Panc1 (cell line): ENCODE measurements around the gene ZBTB9. TPM values are rescaled to one million over a fixed set of nuclear protein-coding genes. Genes with fewer than 3 reads are reported as not detected.

ENCODE experiments used
- ATAC-seq: fragments of 200-7000 bp; cut with Tn5 transposase; 2 replicates; pipeline ENCODE4 v1.9.1; 2020; ENCODE audit warnings: mild to moderate bottlenecking, moderate library complexity
- BruUV-seq: library from RNA; stranded (reverse); fragments of 400-500 nt; replicated peaks from 2 replicates; lab custom pipeline; 2021; lab: Mats Ljungman, UMichigan
- CTCF ChIA-PET: fragments of 300-600 bp; sonication (Branson Sonifier 250); formaldehyde crosslinking; loops from one replicate; lab custom pipeline; 2022; ENCODE audit warnings: antibody characterized with exemption; lab: Charles Lee
- POLR2A ChIA-PET: fragments of 300-600 bp; sonication (Branson Sonifier 250); formaldehyde crosslinking; loops from one replicate; lab custom pipeline; 2022; ENCODE audit warnings: antibody characterized with exemption; lab: Charles Lee
- DNase-seq: peaks from one replicate; pipeline ENCODE4 v3.0.0-alpha.2; 2010; ENCODE audit warnings: low read depth, low spot score
- H3K27ac ChIP-seq: 2 replicates; pipeline ENCODE4 v1.5.1; 2011; ENCODE audit warnings: mild to moderate bottlenecking, low read length, inconsistent platforms
- H3K27me3 ChIP-seq: fragments of 200-500 bp; sonication (Bioruptor generic); 2 replicates; pipeline ENCODE4 v1.6.0; 2014; ENCODE audit warnings: low read length, inconsistent platforms; ENCODE audit not compliant: control insufficient read depth, insufficient read depth
- H3K36me3 ChIP-seq: fragments of 200-500 bp; sonication (Bioruptor generic); 2 replicates; pipeline ENCODE4 v1.5.1; 2014; ENCODE audit warnings: inconsistent platforms, mild to moderate bottlenecking, low read length, moderate library complexity; ENCODE audit not compliant: control insufficient read depth, insufficient read depth
- H3K4me1 ChIP-seq: 2 replicates; pipeline ENCODE4 v1.5.1; 2011; ENCODE audit warnings: inconsistent platforms, mild to moderate bottlenecking, low read length, moderate library complexity; ENCODE audit not compliant: control insufficient read depth, insufficient read depth
- H3K4me3 ChIP-seq, 2 experiments: 2 replicates each; pipeline ENCODE4 v1.5.1; 2011 to 2012; ENCODE audit warnings: low read depth in 2 of 2, low read length in 2 of 2, mild to moderate bottlenecking in 2 of 2, inconsistent platforms in 1 of 2, moderate library complexity in 1 of 2
- H3K9me3 ChIP-seq: fragments of 200-500 bp; sonication (Bioruptor generic); 2 replicates; pipeline ENCODE4 v1.5.1; 2014; ENCODE audit warnings: low read depth, mild to moderate bottlenecking, inconsistent platforms, low read length, moderate library complexity; ENCODE audit not compliant: control insufficient read depth, insufficient read depth
- POLR2AphosphoS5 ChIP-seq: IDR thresholded peaks from 2 replicates; pipeline ENCODE4 v1.6.1; 2012; ENCODE audit warnings: mild to moderate bottlenecking, low read depth, low read length, moderate library complexity
- SIN3A ChIP-seq: IDR thresholded peaks from 2 replicates; pipeline ENCODE4 v1.6.1; 2012; ENCODE audit warnings: low read depth, mild to moderate bottlenecking, low read length, moderate library complexity, borderline replicate concordance; ENCODE audit not compliant: insufficient read depth
- TCF7L2 ChIP-seq: IDR thresholded peaks from 2 replicates; pipeline ENCODE4 v1.6.1; 2011; ENCODE audit warnings: mild to moderate bottlenecking, low read depth, low read length, inconsistent platforms
- in situ Hi-C: cut with HindIII; loops from 2 replicates; pipeline ENCODE4 v1.10.0; 2016; ENCODE audit warnings: low sequenced_read_pairs, low pct_unique_long_range_greater_than_20kb
- intact Hi-C: fragments of 100-400 bp; cut with micrococcal nuclease; formaldehyde crosslinking; loops from one replicate; pipeline ENCODE4 v1.10.0; 2022; ENCODE audit not compliant: unreplicated experiment
- total RNA-seq: library from RNA; stranded (reverse); gene quantifications from one replicate; pipeline ENCODE4 v1.2.1, GENCODE V29; 2021; ENCODE audit not compliant: unreplicated experiment
- TF ChIP-seq, protein P1 (sequence below): fragments of 450-650 bp; IDR thresholded peaks from 2 replicates; pipeline ENCODE4 v1.5.1; 2017; ENCODE audit warnings: mild to moderate bottlenecking
- TF ChIP-seq, protein P2 (sequence below), 2 experiments: IDR thresholded peaks; 2 replicates each; pipeline ENCODE4 v1.6.1; 2011 to 2012; ENCODE audit warnings: low read depth in 2 of 2, control low read depth in 1 of 2, low read length in 1 of 2, mild to moderate bottlenecking in 1 of 2, moderate library complexity in 1 of 2; ENCODE audit not compliant: insufficient read depth in 1 of 2

Gene ZBTB9
- total RNA-seq, 1 experiment from 2014 or later, result 17.6 TPM

DNA sequence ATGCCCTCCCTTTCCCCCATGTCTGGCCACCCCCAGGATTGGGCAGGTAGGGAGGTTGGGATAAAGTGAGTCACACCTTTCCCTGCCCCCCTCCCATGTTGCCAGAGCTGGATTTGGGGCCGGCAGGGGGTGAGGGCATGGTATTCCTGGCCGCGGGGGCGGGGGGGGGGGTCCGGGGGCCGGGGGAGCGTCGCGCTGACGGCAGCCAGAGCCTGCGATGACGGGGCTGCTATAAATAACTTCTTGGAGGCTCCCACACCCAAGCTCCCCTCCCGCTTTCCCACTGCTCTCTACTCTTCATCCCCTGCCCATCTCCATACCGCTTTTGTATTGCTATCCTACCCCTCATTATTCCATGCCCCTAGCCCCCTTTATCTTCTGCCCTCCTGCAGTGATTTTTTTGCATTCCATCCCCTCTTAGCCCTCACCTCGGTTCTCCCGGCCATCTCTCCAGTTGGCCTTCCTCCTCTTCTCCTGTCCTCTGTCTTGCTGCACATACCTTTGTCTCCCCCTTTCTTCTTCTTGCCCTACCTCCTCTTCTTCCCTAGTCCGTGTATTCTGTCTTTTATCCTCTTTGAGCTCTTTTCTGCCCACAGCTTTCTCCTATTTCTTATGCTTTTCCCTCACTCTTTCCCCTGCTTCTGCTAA is 20.7 kb upstream of the ZBTB9 start:
- Histone ChIP-seq H3K27ac (no peak overlapping the region), H3K4me3 (no peak overlapping the region), H3K36me3 (peaks cover 5% of the 10 kb centered on the region; the same call in 1 of the 2 replicates), H3K27me3 (no peaks in the 10 kb centered on the region), H3K9me3 (no peaks in the 10 kb centered on the region), H3K4me1 (peaks cover 24% of the 10 kb centered on the region)
- BruUV-seq, result no TSS peak
- in situ Hi-C loops, result no loop called here
- intact Hi-C loops, result no loop called here
- ATAC-seq (no peak), DNase-seq (no peak)
- ChIA-PET POLR2A (no interaction called here), CTCF (no interaction called here)
- no peak for TF ChIP-seq POLR2AphosphoS5
- TF ChIP-seq TCF7L2, result no peak
- TF ChIP-seq, protein P1, sequence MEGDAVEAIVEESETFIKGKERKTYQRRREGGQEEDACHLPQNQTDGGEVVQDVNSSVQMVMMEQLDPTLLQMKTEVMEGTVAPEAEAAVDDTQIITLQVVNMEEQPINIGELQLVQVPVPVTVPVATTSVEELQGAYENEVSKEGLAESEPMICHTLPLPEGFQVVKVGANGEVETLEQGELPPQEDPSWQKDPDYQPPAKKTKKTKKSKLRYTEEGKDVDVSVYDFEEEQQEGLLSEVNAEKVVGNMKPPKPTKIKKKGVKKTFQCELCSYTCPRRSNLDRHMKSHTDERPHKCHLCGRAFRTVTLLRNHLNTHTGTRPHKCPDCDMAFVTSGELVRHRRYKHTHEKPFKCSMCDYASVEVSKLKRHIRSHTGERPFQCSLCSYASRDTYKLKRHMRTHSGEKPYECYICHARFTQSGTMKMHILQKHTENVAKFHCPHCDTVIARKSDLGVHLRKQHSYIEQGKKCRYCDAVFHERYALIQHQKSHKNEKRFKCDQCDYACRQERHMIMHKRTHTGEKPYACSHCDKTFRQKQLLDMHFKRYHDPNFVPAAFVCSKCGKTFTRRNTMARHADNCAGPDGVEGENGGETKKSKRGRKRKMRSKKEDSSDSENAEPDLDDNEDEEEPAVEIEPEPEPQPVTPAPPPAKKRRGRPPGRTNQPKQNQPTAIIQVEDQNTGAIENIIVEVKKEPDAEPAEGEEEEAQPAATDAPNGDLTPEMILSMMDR, result no peak
- TF ChIP-seq, protein P2, sequence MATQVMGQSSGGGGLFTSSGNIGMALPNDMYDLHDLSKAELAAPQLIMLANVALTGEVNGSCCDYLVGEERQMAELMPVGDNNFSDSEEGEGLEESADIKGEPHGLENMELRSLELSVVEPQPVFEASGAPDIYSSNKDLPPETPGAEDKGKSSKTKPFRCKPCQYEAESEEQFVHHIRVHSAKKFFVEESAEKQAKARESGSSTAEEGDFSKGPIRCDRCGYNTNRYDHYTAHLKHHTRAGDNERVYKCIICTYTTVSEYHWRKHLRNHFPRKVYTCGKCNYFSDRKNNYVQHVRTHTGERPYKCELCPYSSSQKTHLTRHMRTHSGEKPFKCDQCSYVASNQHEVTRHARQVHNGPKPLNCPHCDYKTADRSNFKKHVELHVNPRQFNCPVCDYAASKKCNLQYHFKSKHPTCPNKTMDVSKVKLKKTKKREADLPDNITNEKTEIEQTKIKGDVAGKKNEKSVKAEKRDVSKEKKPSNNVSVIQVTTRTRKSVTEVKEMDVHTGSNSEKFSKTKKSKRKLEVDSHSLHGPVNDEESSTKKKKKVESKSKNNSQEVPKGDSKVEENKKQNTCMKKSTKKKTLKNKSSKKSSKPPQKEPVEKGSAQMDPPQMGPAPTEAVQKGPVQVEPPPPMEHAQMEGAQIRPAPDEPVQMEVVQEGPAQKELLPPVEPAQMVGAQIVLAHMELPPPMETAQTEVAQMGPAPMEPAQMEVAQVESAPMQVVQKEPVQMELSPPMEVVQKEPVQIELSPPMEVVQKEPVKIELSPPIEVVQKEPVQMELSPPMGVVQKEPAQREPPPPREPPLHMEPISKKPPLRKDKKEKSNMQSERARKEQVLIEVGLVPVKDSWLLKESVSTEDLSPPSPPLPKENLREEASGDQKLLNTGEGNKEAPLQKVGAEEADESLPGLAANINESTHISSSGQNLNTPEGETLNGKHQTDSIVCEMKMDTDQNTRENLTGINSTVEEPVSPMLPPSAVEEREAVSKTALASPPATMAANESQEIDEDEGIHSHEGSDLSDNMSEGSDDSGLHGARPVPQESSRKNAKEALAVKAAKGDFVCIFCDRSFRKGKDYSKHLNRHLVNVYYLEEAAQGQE (IDR thresholded peaks at IDR 0.05; ENCODE audit: insufficient read depth in 1 of 2, low read depth in 2 of 2, low read length in 1 of 2), result no peak
- no peak for TF ChIP-seq SIN3A

DNA sequence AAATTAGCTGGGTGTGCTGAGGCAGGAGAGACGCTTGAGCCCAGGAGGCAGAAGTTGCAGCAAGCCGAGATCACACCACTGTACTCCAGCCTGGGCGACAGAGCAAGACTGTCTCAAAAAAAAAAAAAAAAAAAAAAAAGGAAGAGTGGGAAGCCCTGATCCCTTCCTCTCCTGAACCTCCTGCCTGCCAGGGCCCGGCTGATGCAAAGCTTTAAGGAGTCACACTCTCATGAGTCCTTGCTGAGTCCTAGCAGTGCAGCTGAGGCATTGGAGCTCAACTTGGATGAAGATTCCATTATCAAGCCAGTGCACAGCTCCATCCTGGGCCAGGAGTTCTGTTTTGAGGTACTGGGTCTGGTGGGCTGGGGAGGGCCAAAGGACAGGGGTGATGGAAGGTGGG is 19.4 kb upstream of the ZBTB9 start:
- H3K4me3 ChIP-seq, result no peak overlapping the region
- H3K4me1 ChIP-seq, result peaks cover 17% of the 10 kb centered on the region
- no peak for DNase-seq
- POLR2A ChIA-PET, result no interaction called here
- in situ Hi-C loops (no loop called here), intact Hi-C loops (no loop called here)
- H3K27ac ChIP-seq, result no peak overlapping the region
- H3K9me3 ChIP-seq, result no peaks in the 10 kb centered on the region
- H3K27me3 ChIP-seq, result no peaks in the 10 kb centered on the region
- TF ChIP-seq SIN3A, result no peak
- TF ChIP-seq, protein P2 (IDR thresholded peaks at IDR 0.05; ENCODE audit: insufficient read depth in 1 of 2, low read depth in 2 of 2, low read length in 1 of 2), result no peak
- ATAC-seq, result no peak
- peaks cover 5% of the 10 kb centered on the region; the same call in 1 of the 2 replicates for H3K36me3 ChIP-seq
- CTCF ChIA-PET, result no interaction called here
- no TSS peak for BruUV-seq
